Gastroesophageal sphincter (tissue), 4 donors: ENCODE measurements around the gene CYTH2. TPM values are rescaled to one million over a fixed set of nuclear protein-coding genes. Genes with fewer than 3 reads are reported as not detected.
A peak's percentile ranks its signal among the peaks of the same experiment; 100 is the strongest.

Experiments
- ATAC-seq: fragments of 150-250 bp; one replicate; pipeline ENCODE4 v1.9.1; 2016; ENCODE audit warnings: mild to moderate bottlenecking, moderate library complexity
- H3K27ac ChIP-seq, 4 donors: fragments of 200-600 bp; sonication (generic) in 3 of 4; 1 replicate in 3 of 4; 2 replicates in 1 of 4; pipeline ENCODE4 v1.5.1; 2016 to 2019
- H3K27me3 ChIP-seq: fragments of 200-600 bp; sonication (generic); one replicate; pipeline ENCODE4 v1.5.1; 2019
- H3K36me3 ChIP-seq, 2 donors: fragments of 200-600 bp; sonication (generic); one replicate each; pipeline ENCODE4 v1.5.1; 2019; ENCODE audit warnings: control low read depth in 1 of 2
- H3K4me1 ChIP-seq, 3 donors: fragments of 200-600 bp; sonication (generic); 1 replicate in 2 of 3; 2 replicates in 1 of 3; pipeline ENCODE4 v1.5.1; 2016 to 2019; ENCODE audit warnings: control low read depth in 2 of 3
- H3K4me3 ChIP-seq, 2 donors: fragments of 200-600 bp; sonication (generic); one replicate each; pipeline ENCODE4 v1.5.1; 2019; ENCODE audit warnings: mild to moderate bottlenecking in 1 of 2, moderate library complexity in 1 of 2
- H3K9me3 ChIP-seq, 3 donors: fragments of 200-600 bp; sonication (generic); one replicate each; pipeline ENCODE4 v1.5.1; 2017 to 2019; ENCODE audit warnings: control low read depth in 2 of 3
- EP300 ChIP-seq: sonication (generic); formaldehyde crosslinking; IDR thresholded peaks from one replicate; pipeline ENCODE4 v1.6.1; 2017; ENCODE audit warnings: antibody characterized with exemption, mild to moderate bottlenecking
- POLR2A ChIP-seq, 2 donors: fragments of 450-650 bp; IDR thresholded peaks; one replicate each; pipeline ENCODE4 v1.6.1; 2017; ENCODE audit warnings: antibody characterized with exemption in 2 of 2, mild to moderate bottlenecking in 2 of 2, moderate library complexity in 1 of 2
- POLR2AphosphoS5 ChIP-seq: sonication (generic); formaldehyde crosslinking; IDR thresholded peaks from one replicate; pipeline ENCODE4 v1.6.1; 2017; ENCODE audit warnings: antibody characterized with exemption
- WGBS, 2 donors: methylation state at CpG; one replicate each; pipeline ENCODE4 v1.1.5; 2018; ENCODE audit warnings: low coverage in 1 of 2; 5-methylcytosine and 5-hydroxymethylcytosine counted together
- total RNA-seq, 4 donors: library from RNA; depleted of rRNA; stranded (reverse); fragments of >200 nt; gene quantifications; one replicate each; pipeline ENCODE4 v1.1.0, GENCODE V29; 2016
- TF ChIP-seq, protein P1 (sequence below), 4 experiments: fragments of 200-600 bp in 2 of 4; fragments of 450-650 bp in 2 of 4; sonication (generic) in 1 of 4; IDR thresholded peaks; one replicate each; pipeline ENCODE4 v1.5.1; 2017 to 2019; ENCODE audit warnings: antibody characterized with exemption in 4 of 4, mild to moderate bottlenecking in 2 of 4, moderate library complexity in 2 of 4

Gene CYTH2
- total RNA-seq, 4 donors from 2014 or later, result 28.6 to 56.7 (median 47.0) TPM

DNA sequence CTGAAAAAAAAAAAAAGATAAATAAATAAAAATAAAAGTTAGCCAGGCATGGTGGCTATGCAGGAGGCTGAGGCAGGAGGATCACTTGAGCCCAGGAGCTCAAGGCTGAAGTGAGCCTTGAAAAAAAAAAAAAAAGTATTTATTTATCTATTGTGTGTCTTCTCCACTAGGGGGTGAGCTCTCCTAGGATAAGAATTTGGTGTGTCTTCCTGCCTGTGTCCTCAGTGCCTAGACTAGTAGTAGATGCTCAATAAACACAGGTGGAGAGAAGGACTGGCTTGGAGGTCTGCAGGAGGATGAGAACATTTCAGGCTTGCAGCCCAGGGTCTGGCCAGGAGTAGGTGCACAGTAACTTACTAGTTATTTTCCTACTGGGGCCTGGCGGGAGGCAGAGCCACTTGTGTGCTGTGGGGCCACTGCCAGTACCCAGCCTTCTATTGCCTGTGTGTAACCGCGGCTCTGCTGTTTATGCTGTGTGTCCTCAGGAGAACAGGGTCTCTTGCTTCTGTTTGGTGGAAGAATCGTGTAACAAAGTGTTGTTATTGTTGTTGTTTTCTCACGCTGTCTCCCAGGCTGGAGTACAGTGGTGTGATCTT lies 37.1 kb downstream of the CYTH2 start:
- Histone ChIP-seq H3K27me3 (peaks cover 35% of the 10 kb centered on the region), H3K27ac (no peak overlapping the region), H3K36me3 (no peaks in the 10 kb centered on the region), H3K4me1 (peaks cover 0 to 17% (median 5%) of the 10 kb centered on the region in 3 donors), H3K9me3 (no peaks in the 10 kb centered on the region), H3K4me3 (no peak overlapping the region)
- WGBS, 2 donors, result 80 to 89% methylated on average over 1 to 3 of the region's 5 CpGs
- ATAC-seq, result no peak
- TF ChIP-seq, protein P1, sequence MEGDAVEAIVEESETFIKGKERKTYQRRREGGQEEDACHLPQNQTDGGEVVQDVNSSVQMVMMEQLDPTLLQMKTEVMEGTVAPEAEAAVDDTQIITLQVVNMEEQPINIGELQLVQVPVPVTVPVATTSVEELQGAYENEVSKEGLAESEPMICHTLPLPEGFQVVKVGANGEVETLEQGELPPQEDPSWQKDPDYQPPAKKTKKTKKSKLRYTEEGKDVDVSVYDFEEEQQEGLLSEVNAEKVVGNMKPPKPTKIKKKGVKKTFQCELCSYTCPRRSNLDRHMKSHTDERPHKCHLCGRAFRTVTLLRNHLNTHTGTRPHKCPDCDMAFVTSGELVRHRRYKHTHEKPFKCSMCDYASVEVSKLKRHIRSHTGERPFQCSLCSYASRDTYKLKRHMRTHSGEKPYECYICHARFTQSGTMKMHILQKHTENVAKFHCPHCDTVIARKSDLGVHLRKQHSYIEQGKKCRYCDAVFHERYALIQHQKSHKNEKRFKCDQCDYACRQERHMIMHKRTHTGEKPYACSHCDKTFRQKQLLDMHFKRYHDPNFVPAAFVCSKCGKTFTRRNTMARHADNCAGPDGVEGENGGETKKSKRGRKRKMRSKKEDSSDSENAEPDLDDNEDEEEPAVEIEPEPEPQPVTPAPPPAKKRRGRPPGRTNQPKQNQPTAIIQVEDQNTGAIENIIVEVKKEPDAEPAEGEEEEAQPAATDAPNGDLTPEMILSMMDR (IDR thresholded peaks at IDR 0.05), result peak in 3 of 4 experiments; percentile 43 to 47 (median 44)
- TF ChIP-seq EP300, result no peak
- no peak for TF ChIP-seq POLR2A (IDR thresholded peaks at IDR 0.05)
- no peak for TF ChIP-seq POLR2AphosphoS5

DNA sequence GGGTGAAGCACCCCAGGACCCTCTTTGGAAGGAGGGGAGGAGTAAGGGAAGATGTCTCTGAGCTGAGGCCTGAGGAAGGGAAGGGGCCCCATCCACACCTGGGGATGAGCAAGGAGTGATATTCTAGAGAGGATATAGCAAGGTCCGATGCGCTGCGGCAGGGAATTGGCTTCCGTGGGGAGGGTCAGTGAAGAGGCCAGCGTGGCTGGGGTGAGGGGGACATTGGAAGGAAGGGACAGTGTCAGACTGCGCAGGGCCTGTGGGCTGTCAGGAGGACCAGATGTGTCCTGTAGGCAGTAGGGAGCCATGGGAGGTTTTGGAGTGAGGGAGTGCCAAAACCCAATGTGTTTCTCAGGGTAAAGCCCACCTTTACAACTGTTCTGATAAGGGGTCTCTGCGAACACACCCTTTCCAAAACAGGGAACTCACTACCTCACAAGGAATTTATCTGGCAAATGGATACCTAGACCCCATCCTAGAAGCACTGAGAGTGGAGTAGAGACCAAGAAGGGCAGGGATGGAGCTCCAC lies 38.8 kb downstream of the CYTH2 start:
- Histone ChIP-seq H3K36me3 (no peaks in the 10 kb centered on the region), H3K9me3 (no peaks in the 10 kb centered on the region), H3K4me3 (no peak overlapping the region), H3K27me3 (peaks cover 35% of the 10 kb centered on the region), H3K27ac (no peak overlapping the region), H3K4me1 (peaks cover 0 to 19% (median 4%) of the 10 kb centered on the region in 3 donors)
- TF ChIP-seq EP300 (no peak), POLR2A (IDR thresholded peaks at IDR 0.05) (no peak), POLR2AphosphoS5 (no peak)
- TF ChIP-seq, protein P1 (IDR thresholded peaks at IDR 0.05), result no peak
- no peak for ATAC-seq
- WGBS, 2 donors, result 93 to 100% methylated on average over 5 to 7 of the region's 7 CpGs

DNA sequence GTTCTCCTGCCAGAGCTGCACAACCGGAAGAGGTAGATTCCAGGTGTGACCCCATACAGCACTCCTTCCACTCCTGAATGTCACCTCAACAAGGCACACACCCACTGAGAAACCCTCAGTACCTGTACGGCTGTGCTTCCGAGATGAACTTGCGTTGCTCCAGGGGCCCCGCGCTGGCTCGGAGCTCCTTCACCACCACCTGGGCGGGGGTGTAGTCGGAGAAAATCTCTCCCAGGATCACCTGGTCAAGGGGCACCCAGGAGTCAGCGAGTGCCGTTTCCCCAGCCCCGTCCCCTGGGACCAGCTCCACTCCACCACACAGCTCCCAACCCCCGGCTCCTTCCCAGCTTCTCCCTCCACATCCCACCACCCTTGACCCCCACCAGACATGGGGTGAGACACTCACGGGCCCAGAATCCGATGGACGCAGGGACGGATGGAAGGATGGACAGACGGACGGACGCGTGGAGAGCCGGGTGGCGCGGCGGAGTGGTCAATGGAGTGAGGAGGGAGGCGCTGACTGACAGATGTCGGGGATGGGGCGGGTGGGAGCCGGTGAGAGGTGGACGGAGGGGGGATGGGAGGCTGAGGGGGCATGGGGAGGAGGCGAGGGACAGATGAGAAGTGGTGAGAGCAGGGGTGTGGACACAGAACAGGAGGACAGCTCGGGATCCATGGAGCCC lies 39.7 kb downstream of the CYTH2 start:
- H3K4me3 ChIP-seq, result no peak overlapping the region
- H3K4me1 ChIP-seq, result peaks cover 0 to 28% (median 9%) of the 10 kb centered on the region in 3 donors
- no peaks in the 10 kb centered on the region for H3K9me3 ChIP-seq
- ATAC-seq, result no peak
- 55% methylated on average over 3 of the region's 32 CpGs; no CpG with 5 or more reads in 1 of the 2 donors for WGBS, 2 donors
- H3K27me3 ChIP-seq, result peaks cover 43% of the 10 kb centered on the region
- no peaks in the 10 kb centered on the region for H3K36me3 ChIP-seq
- TF ChIP-seq POLR2AphosphoS5 (no peak), POLR2A (IDR thresholded peaks at IDR 0.05) (no peak), EP300 (no peak)
- TF ChIP-seq, protein P1 (IDR thresholded peaks at IDR 0.05), result no peak
- H3K27ac ChIP-seq, result no peak overlapping the region

DNA sequence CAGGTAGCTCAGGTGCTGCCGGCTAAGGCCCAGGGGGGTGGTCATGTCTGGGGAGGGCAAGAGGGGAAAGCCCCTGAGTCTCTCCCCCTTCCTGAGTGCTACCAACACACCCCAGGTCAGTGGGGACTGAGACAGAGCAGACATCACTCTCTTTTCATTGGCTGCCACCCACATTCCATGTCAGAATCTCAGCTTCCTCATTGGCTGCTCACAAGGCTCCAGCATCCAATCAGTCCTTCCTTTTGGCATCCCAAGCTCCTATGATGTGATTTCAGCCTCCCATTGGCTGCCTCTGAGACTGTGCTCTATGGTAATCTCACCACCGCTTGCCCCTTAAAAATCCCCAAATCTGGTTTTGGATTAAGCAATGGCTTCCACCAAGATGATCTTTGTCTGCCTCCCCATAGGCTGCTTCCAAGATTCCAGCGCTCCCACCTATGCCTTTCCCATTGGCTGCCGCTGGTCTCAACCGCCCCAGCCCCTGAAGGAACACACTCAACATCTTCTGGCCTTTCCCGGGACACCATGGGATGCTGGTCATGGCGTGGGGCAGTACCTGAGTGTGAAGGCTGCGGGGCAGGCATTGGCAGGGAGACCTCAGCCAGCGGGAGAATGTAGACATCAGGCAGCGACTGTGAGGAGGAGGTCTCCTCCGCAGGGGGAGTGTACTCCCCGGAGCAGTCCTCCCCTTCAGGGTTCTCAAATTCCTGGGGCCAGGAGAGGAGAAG lies 40.5 kb downstream of the CYTH2 start:
- no peak overlapping the region for H3K4me3 ChIP-seq
- WGBS, 2 donors, result 75% methylated on average over 6 of the region's 12 CpGs; no CpG with 5 or more reads in 1 of the 2 donors
- no peaks in the 10 kb centered on the region for H3K9me3 ChIP-seq
- H3K27ac ChIP-seq, result no peak overlapping the region
- H3K36me3 ChIP-seq, result no peaks in the 10 kb centered on the region
- ATAC-seq, result no peak
- peaks cover 0 to 31% (median 10%) of the 10 kb centered on the region in 3 donors for H3K4me1 ChIP-seq
- TF ChIP-seq POLR2A (IDR thresholded peaks at IDR 0.05) (no peak), EP300 (no peak), POLR2AphosphoS5 (no peak)
- TF ChIP-seq, protein P1 (IDR thresholded peaks at IDR 0.05), result no peak
- H3K27me3 ChIP-seq, result peaks cover 48% of the 10 kb centered on the region
